Activated CD8-positive, alpha-beta memory T cell treated with anti-CD3 and anti-CD28 coated beads for 1 hour (primary cell): ENCODE data around the gene BRINP1.

Experiments used
- DNase-seq, 2 donors: peaks; one replicate each; pipeline ENCODE4 v3.0.0-alpha.2; 2020; ENCODE audit warnings: low read depth in 1 of 2; ENCODE audit errors: extremely low read depth in 1 of 2

Gene BRINP1

GRCh38 chr9:119368681-119369581, at the start of gene BRINP1:
BRINP1 (minus strand) TSS chr9:119369435; CDS start chr9:119313355, 56,080 bp downstream.
- DNase-seq: no peak

- DNase-seq: no peak
Observed at GRCh38 chr9:119418721-119419120, 49.5 kb upstream of the BRINP1 start.

GRCh38 chr9:119416793-119417192, 47.6 kb upstream of the BRINP1 start:
- DNase-seq: no peak

GRCh38 chr9:119412399-119412798, 43.2 kb upstream of the BRINP1 start:
- no peak for DNase-seq

- no peak for DNase-seq
Observed at GRCh38 chr9:119409552-119409951, 40.3 kb upstream of the BRINP1 start.

GRCh38 chr9:119400606-119401005, 31.4 kb upstream of the BRINP1 start:
- DNase-seq: no peak

- no peak for DNase-seq
Observed at GRCh38 chr9:119398350-119398749, 29.1 kb upstream of the BRINP1 start.

GRCh38 chr9:119391878-119392277, 22.6 kb upstream of the BRINP1 start:
- DNase-seq: no peak

- no peak for DNase-seq
Observed at GRCh38 chr9:119375892-119376291, 6.7 kb upstream of the BRINP1 start.

GRCh38 chr9:119372951-119373350, 3.7 kb upstream of the BRINP1 start:
- no peak for DNase-seq

GRCh38 chr9:119370816-119371215, 1.6 kb upstream of the BRINP1 start:
- no peak for DNase-seq

GRCh38 chr9:119369680-119370366, 588 bp upstream of the BRINP1 start:
- no peak for DNase-seq

- no peak for DNase-seq
Observed at GRCh38 chr9:119368179-119368578, 1.1 kb downstream of the BRINP1 start.

- DNase-seq: no peak
Observed at GRCh38 chr9:119367683-119368075, 1.6 kb downstream of the BRINP1 start.

GRCh38 chr9:119366909-119367682, 2.1 kb downstream of the BRINP1 start:
- no peak for DNase-seq

GRCh38 chr9:119365291-119366027, 3.8 kb downstream of the BRINP1 start:
- DNase-seq: no peak

- no peak for DNase-seq
Observed at GRCh38 chr9:119360237-119360636, 9.0 kb downstream of the BRINP1 start.

- DNase-seq: no peak
Observed at GRCh38 chr9:119357336-119358096, 11.7 kb downstream of the BRINP1 start.

- no peak for DNase-seq
Observed at GRCh38 chr9:119349351-119349825, 19.8 kb downstream of the BRINP1 start.
